KBM-7 (cell line): ENCODE measurements around the gene LAMA1.

Experiments
- DNase-seq: peaks from one replicate; pipeline ENCODE4 v3.0.0-alpha.2; 2015
- in situ Hi-C: fragments of 300-500 bp; cut with MboI; formaldehyde crosslinking; loops from 2 replicates; pipeline ENCODE4 v1.14.3; 2020; ENCODE audit warnings: low sequenced_read_pairs, low pct_unique_long_range_greater_than_20kb, mixed read lengths

Gene LAMA1

GRCh38 chr18:7066965-7067555, 50.5 kb downstream of the LAMA1 start:
- DNase-seq = no peak
- in situ Hi-C loops = no loop called here

- no peak for DNase-seq
- in situ Hi-C loops = no loop called here
These were observed 51.9 kb downstream of the LAMA1 start for GRCh38 chr18:7065736-7066135.

GRCh38 chr18:7064346-7064745, 53.3 kb downstream of the LAMA1 start:
- no peak for DNase-seq
- in situ Hi-C loops = no loop called here

- no peak for DNase-seq
- in situ Hi-C loops = no loop called here
These were observed 54.8 kb downstream of the LAMA1 start for GRCh38 chr18:7062811-7063210.

- no peak for DNase-seq
- in situ Hi-C loops = no loop called here
These were observed 55.4 kb downstream of the LAMA1 start for GRCh38 chr18:7062236-7062635.

- no peak for DNase-seq
These were observed 58.3 kb downstream of the LAMA1 start for GRCh38 chr18:7059276-7059675.

GRCh38 chr18:7056026-7056425, 61.6 kb downstream of the LAMA1 start:
- in situ Hi-C loops = no loop called here
- no peak for DNase-seq

More at GRCh38 chr18:7059276-7059675, 58.3 kb downstream of the LAMA1 start:
- in situ Hi-C loops = no loop called here

- in situ Hi-C loops = no loop called here
These were observed 67.6 kb downstream of the LAMA1 start for GRCh38 chr18:7049951-7050350.

GRCh38 chr18:7048081-7048480, 69.5 kb downstream of the LAMA1 start:
- no peak for DNase-seq

More at GRCh38 chr18:7049951-7050350, 67.6 kb downstream of the LAMA1 start:
- DNase-seq = no peak

GRCh38 chr18:7047336-7047735, 70.3 kb downstream of the LAMA1 start:
- in situ Hi-C loops = no loop called here
- no peak for DNase-seq

More at GRCh38 chr18:7048081-7048480, 69.5 kb downstream of the LAMA1 start:
- in situ Hi-C loops = no loop called here

- DNase-seq = peak; percentile 30
- in situ Hi-C loops = no loop called here
These were observed 79.2 kb downstream of the LAMA1 start for GRCh38 chr18:7038330-7038851.

- in situ Hi-C loops = no loop called here
- DNase-seq = no peak
These were observed 80.1 kb downstream of the LAMA1 start for GRCh38 chr18:7037470-7037869.

- no peak for DNase-seq
- in situ Hi-C loops = no loop called here
These were observed 81.8 kb downstream of the LAMA1 start for GRCh38 chr18:7035807-7036206.

GRCh38 chr18:7034924-7035323, 82.7 kb downstream of the LAMA1 start:
- in situ Hi-C loops = no loop called here
- DNase-seq = no peak

GRCh38 chr18:7032537-7032936, 85.1 kb downstream of the LAMA1 start:
- DNase-seq = no peak
- in situ Hi-C loops = no loop called here

- in situ Hi-C loops = no loop called here
- DNase-seq = no peak
These were observed 89.0 kb downstream of the LAMA1 start for GRCh38 chr18:7028625-7029024.

GRCh38 chr18:7025194-7025593, 92.4 kb downstream of the LAMA1 start:
- in situ Hi-C loops = no loop called here
- DNase-seq = no peak

GRCh38 chr18:7023581-7023980, 94.0 kb downstream of the LAMA1 start:
- no peak for DNase-seq
- in situ Hi-C loops = no loop called here

GRCh38 chr18:7023063-7023580, 94.5 kb downstream of the LAMA1 start:
- no peak for DNase-seq
- in situ Hi-C loops = no loop called here

GRCh38 chr18:7021994-7022840, 95.4 kb downstream of the LAMA1 start:
- DNase-seq = peak; percentile 41

More at GRCh38 chr18:7021994-7022840, 95.4 kb downstream of the LAMA1 start:
- in situ Hi-C loops = no loop called here
